IPS-NIHi11 (cell line): ENCODE results near the gene TNNI2.

Experiments
- DNase-seq: peaks from one replicate; pipeline ENCODE4 v3.0.0; 2012; ENCODE audit warnings: mixed read lengths, low spot score

The TNNI2 gene

GRCh38 chr11:1834779-1835670 is 3.8 kb upstream of the TNNI2 start, which contains the start of gene SYT8:
Gene SYT8 (plus strand): TSS chr11:1834990. CDS start chr11:1835106, 116 bp downstream.
- DNase-seq, result no peak

GRCh38 chr11:1835671-1836010 is 3.1 kb upstream of the TNNI2 start:
- DNase-seq, result no peak

DNA sequence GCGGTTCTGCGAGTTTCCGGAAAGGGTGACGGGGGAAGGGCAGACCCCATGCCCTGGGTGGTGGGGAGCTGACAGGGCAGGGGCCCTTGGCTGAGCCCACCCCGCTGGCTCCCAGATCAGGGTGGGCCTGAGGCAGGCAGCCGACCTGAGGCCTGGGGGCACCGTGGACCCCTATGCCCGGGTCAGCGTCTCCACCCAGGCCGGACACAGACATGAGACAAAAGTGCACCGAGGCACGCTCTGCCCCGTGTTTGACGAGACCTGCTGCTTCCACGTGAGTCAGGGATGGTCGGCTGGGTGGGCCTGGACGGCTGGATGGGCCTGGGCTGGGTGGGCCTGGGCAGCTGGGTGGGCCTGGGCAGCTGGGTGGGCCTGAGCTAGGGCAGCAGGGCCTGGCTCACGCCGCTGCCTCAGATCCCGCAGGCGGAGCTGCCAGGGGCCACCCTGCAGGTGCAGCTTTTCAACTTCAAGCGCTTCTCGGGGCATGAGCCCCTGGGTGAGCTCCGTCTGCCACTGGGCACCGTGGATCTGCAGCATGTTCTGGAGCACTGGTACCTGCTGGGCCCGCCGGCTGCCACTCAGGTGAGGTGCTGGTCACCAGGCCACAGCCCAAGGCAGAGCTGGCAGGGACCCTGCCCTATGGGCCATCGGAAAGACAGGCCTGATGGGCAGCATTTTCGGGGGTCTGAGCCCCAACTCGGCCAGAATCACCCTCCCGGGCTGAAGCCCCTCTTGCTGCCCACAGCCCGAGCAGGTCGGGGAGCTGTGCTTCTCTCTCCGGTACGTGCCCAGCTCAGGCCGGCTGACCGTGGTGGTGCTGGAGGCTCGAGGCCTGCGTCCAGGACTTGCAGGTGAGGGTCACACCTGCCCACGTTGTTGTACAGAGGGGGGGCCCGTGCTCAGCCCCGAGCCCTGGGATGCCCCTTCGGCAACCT is 2.5 kb upstream of the TNNI2 start:
- no peak for DNase-seq

DNA sequence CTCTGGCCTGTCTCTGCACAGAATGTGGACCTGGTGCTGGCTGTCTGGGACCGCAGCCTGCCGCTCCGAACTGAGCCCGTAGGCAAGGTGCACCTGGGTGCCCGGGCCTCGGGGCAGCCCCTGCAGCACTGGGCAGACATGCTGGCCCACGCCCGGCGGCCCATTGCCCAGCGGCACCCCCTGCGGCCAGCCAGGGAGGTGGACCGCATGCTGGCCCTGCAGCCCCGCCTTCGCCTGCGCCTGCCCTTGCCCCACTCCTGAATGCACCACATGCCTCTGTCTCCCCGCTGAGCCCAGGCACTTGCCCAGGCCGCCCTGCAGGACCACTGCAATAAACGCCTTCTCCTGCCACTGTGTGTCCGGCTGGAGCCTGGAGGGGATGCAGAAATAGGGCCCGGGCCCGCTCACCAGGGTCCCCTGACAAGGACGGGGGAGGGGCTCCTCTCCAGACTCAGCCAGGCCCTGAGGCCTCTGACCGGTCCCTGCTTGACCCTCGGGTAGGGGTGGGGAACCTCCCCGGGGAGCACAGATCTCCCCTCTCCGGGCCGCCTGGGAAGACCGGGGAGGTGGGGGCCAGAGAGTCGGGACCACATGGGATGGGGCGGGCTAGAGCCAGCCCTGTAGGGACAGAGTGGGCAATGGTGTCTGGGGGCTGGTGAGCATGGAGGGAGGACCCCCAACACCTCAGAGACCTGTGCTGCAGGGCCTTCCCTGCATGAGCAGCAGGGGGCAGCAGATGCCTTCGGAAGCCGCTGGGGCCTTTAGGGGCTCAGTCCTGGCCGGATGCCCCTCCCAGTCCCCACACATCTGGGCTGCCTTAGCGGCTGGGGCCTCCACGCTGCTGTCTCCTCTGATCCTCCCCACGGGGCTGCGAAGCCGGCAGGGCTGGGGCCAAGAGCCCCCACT is 1.4 kb upstream of the TNNI2 start:
- DNase-seq, result peak; percentile 92

GRCh38 chr11:1838077-1838425 is 730 bp upstream of the TNNI2 start:
- no peak for DNase-seq

- no peak for DNase-seq
Observed at GRCh38 chr11:1839204-1839923, 583 bp downstream of the TNNI2 start.

DNA sequence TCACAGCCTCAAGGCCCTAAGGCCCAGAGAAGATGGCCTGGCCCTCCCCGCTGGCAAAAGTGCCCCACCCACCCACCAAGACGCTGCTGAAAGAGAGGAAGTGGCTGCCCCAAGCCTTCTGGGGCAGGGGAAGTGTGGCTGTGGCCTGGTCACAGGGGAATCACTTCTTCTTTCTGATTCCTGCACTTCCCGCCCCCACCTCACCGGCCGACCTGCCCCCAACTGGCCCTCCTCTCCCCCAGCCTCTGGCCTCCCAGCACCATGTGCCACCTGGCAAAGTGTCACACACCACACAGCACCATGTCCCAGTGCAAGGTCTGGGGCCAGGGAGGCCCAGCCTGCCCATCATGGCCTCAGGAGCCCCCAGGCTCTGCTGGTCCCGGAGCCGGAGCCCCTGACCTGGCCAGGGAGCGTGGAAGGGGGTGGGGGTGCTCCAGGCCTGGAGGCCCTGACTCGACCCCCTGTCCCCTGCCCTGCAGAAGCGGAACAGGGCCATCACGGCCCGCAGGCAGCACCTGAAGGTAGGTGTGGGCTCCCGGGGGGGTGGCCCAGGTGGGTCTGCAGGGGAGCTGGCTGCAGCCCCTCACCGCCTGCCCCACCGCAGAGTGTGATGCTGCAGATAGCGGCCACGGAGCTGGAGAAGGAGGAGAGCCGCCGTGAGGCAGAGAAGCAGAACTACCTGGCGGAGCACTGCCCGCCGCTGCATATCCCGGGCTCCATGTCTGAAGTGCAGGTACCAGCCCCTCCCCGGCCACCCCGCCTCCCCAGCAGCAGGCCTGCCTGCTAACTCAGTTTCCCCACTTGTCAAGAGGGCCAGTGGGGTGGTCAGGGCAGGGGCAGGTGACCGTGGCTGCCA is 1.4 kb downstream of the TNNI2 start:
- DNase-seq, result no peak

DNA sequence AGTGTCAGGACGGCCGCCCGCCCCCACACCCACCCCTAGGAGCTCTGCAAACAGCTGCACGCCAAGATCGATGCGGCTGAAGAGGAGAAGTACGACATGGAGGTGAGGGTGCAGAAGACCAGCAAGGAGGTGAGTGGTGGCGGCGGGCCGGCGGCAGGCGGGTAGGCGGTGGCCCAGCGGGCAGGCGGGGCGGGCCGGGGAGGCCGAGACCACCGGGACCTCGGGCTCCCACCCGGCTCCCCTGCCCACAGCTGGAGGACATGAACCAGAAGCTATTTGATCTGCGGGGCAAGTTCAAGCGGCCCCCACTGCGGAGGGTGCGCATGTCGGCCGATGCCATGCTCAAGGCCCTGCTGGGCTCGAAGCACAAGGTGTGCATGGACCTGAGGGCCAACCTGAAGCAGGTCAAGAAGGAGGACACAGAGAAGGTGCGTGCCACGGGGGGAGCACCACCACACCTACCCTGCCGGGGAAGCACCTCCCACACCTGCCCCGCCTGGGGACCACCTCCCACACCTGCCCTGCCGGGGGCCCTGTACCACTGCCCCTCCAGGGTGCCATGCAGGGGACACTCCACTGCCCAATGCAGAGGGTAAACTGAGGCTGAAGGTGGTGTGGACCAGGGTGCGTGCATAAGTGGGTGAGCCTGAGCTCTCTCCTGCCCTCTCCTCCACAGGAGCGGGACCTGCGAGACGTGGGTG is 2.1 kb downstream of the TNNI2 start:
- no peak for DNase-seq

DNA sequence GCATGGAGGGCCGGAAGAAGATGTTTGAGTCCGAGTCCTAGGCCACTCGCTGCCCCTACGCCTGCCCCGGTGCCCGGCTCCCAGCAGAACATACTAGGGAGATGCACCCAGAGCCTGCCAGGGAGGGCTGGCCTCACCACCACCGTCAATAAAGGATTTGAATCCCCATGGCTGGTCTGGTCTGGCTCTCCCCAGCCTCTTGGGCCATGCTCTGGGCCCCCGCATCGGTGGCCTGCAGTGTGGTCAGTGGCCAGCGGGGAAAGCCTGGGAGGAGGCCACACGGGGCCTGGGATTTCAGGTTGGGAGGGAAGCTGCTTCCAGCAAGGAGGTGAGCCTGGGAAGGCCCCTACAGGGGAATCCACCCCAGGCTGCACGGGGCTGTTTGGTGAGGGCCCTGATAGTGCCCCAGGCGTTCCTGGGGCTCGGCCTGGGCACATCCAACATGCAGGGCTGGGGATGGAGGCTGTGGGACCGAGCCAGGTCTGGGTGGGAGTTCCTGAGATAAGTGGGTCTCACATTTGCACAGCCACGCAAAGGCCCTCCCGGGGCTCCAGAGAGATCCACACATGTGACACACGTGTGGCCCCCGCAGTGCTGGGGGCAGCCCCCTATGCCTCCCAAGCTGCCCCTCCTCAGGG is 2.8 kb downstream of the TNNI2 start:
- DNase-seq, result no peak

DNA sequence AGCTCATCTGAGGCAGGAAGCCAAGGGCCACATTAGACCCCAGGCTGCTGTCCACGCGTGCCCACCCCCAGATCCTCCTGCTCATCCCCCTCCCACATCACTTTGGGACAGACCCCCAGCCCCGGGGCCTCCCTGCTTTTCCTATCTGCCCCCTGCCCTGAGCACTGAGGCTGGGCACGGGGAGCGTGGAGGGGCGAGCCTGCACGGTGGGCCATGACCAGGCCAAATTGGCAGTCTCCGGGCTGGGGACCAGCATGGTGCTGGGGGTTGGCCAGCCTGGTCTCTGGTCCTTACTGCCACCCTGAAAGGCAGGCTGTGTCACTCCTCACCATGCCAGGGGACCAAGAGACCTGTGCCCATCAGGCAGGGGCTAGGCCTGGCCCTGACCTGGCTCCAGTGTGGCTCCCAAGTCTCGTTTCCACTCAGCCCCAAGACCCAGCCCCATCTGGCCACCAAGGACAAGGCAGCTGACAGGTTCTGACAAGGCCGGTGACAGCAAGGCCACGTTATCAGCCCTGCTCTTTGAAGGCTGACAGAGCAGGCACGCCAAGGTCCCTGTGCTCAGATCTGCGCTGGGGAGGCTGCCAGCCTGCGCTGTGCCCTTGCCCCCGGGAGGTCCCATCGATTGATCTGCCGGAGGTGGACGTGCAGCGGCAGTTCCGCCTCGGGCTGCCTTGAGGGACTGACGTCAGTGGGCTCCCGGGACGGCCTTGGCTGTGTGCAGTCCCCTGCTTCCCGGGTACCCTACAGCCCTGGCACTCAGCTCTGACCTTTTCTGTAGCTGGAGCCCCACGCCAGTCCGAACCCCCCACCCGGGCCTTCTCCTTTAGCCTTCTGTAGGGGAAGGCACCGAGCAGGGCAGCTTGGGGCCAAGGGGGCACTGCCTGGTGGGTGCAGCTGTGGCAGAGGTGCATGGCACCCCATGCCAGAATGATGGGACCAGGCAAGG is 3.6 kb downstream of the TNNI2 start:
- DNase-seq, result no peak

DNA sequence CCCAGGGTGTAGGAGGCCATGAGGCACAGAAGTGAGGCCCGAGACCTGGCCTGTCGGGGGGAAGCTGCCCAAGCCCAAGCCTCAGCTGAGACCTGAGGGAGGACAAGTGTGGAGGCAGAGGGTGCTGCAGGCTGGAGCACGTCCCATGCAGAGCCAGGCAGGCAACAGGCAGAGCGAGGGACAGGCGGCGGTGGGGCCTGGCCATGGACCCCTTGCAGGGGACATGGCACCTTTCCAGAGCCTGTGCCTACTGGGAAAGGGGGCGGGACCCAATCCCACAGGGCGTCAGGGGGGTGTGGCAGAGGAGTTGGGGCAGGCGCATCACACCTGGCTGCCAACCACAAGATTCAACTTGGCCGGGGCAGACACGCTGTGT is 4.3 kb downstream of the TNNI2 start:
- no peak for DNase-seq

GRCh38 chr11:1843796-1844195 is 5.0 kb downstream of the TNNI2 start:
- no peak for DNase-seq

DNA sequence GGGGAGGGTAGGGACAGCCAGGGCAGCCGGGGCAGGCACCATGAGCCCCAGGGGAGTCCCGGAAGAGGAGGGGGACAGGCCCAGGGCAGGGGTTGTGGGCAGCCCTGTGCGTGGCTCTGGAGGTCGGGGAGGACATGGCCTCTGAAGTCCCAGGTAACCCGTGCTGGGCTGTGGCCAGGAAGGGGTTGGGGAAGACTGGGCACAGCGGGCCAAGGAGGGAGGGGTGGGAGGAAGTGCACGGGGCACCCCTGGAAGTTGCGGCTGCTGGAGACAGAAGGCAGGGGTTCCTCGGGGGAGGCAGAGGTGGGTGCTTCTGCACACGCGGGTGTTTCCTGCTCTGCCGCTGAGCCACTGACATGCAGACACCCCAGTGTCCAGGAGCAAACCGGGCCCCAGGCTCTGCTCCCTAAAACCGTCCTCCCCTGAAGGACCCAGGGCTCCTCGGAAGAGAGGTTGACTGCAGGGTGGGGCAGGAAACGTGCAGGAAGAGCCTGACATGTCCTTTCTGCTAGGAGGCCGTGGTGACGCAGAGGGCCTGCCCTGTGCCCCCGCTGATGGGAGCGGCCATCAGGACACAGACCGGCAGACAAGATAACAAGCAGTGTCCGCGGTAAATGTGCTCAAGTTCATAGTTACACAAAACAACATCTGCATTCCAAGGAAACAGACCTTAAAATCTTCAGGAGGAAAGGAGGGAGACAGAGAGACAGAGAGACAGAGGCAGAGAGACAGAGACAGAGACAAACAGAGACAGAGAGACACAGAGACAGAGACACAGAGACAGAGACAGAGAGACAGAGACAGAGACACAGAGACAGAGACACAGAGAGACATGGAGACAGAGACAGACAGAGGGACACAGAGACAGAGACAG is 5.7 kb downstream of the TNNI2 start:
- no peak for DNase-seq

- DNase-seq, result no peak
Observed at GRCh38 chr11:1845095-1845429, 6.3 kb downstream of the TNNI2 start.

DNA sequence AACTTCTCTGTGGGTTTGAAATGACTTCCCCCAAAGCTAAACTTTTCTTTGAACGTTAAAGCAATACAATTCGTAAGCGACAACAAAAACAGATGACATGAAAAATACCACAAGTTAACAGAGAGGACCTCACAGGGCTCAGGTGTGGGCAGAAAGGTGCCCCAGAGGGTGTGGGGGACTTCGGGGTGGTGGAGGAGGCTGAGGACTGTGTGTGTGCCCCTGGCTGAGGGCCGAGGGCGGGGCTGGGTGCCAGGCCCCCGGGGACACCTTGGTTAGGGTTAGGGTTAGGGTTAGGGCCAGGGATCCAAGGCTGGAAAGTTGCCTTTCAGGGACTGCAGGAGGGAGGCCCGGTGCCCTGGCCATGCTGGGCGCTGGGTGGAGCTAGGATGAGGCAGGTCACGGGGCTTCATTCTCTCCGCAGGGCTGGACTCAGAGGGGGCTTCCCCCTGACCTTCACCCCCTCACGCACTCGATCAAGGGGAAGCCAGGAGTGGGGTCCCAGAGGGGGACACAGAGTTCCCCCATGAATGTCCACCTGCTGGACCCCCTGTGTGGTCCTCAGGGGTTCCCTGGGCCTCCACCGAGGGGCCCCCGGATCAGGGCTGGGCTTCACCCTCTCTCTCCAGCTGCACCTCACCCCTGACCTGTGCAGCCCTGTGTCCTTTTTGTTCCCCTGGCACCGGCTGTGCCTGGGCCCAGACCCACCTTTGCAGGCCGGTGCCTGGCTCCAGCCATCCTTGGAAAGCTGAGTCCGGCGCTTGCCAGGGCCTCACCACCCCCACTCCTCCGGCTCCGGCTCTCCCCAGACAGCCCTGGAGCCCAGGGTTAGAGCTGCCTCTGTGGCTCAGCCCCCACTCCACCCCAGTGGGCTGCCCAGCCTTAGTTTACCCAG is 7.0 kb downstream of the TNNI2 start:
- no peak for DNase-seq

GRCh38 chr11:1846453-1846932 is 7.7 kb downstream of the TNNI2 start:
- DNase-seq, result no peak
